ENCODE data around the gene ANKRD50. TPM values are rescaled to one million over a fixed set of nuclear protein-coding genes. Genes with fewer than 3 reads are reported as not detected.
A peak's percentile ranks its signal among the peaks of the same experiment; 100 is the strongest.

The ANKRD50 gene
- total and polyA plus RNA-seq, 2 of the 13 experiments (the other 11 are each of a cell fraction or from before 2014, with no cell fraction given) = 2.4 to 4.4 TPM

DNA sequence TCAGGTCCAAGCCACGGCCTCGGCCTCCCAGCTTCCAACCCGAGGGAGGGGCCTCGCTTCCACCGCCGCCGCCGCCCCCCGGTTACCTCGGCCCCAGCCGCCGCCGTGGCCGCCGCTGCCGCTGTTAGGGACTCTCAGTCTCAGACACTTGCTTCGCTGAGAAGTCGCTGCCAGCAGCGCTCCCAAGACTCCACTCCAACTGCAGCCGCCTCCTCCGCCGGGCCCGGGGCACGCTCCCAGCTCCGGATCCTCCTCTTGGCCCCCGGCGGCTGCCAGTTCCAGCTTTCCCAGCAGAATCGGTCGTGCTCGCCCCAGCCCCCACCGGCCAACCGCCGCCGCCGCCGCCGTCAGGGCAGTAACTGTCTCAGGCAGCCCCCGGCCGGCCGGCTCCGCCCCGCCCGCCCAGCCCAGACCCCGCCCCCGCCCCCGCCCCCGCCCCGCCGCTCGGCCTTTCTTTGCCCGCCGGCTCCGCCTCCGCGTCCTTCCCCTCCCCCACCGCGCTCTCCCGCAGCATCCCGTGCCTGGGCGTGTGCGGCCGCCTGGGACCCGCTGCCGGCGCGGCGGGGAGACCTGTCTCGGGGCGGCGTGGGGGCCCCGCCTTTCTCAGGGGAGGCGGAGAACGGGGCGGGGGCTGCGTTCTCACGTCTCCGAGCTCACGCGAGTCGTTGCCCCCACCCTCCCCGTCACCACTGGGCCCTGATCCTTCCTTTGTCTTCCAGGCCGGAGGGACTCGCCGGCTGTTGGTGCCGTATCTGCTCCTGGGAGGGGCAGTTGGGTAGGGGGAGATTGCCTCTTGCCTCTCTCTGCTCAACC, at the start of gene ANKRD50 (continued):
- TF ChIP-seq SOX13 (IDR thresholded peaks at IDR 0.05) (no peak), SOX13 (CRISPR knock-in tag; conservative IDR thresholded peaks at IDR 0.05 in 1 of 2, IDR thresholded peaks at IDR 0.05 in 1 of 2) (0 out of 4 replicates have a peak, but pooled peaks of 1 of the 2 experiments have one; percentile 41), SRSF1 (optimal IDR thresholded peaks at IDR 0.05; ENCODE audit: low read depth, low read length) (no peak), HNRNPH1 (optimal IDR thresholded peaks at IDR 0.05; ENCODE audit: low read depth, low read length) (no peak), ZNF510 (CRISPR knock-in tag; IDR thresholded peaks at IDR 0.05; ENCODE audit: low read depth) (no peak), SP5 (CRISPR knock-in tag; IDR thresholded peaks at IDR 0.05; ENCODE audit: borderline replicate concordance, low read depth) (peak; percentile 72; the same call in 1 of the 2 replicates), MYC (CRISPR knock-in tag; IDR thresholded peaks at IDR 0.05; ENCODE audit: borderline replicate concordance) (no peak; the same call in 1 of the 2 replicates), ZMYM3 (CRISPR knock-in tag; IDR thresholded peaks at IDR 0.05) (no peak), ZNF121 (CRISPR knock-in tag; IDR thresholded peaks at IDR 0.05) (no peak; the same call in 1 of the 2 replicates), POLR2AphosphoS2 (IDR thresholded peaks at IDR 0.05; ENCODE audit: low read depth, low read length) (no peak)
- TF ChIP-seq, protein P1, sequence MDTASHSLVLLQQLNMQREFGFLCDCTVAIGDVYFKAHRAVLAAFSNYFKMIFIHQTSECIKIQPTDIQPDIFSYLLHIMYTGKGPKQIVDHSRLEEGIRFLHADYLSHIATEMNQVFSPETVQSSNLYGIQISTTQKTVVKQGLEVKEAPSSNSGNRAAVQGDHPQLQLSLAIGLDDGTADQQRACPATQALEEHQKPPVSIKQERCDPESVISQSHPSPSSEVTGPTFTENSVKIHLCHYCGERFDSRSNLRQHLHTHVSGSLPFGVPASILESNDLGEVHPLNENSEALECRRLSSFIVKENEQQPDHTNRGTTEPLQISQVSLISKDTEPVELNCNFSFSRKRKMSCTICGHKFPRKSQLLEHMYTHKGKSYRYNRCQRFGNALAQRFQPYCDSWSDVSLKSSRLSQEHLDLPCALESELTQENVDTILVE (CRISPR knock-in tag; IDR thresholded peaks at IDR 0.05) = 0 out of 2 replicates have a peak, but pooled peaks have one; percentile 14
- TF ChIP-seq, protein P2, sequence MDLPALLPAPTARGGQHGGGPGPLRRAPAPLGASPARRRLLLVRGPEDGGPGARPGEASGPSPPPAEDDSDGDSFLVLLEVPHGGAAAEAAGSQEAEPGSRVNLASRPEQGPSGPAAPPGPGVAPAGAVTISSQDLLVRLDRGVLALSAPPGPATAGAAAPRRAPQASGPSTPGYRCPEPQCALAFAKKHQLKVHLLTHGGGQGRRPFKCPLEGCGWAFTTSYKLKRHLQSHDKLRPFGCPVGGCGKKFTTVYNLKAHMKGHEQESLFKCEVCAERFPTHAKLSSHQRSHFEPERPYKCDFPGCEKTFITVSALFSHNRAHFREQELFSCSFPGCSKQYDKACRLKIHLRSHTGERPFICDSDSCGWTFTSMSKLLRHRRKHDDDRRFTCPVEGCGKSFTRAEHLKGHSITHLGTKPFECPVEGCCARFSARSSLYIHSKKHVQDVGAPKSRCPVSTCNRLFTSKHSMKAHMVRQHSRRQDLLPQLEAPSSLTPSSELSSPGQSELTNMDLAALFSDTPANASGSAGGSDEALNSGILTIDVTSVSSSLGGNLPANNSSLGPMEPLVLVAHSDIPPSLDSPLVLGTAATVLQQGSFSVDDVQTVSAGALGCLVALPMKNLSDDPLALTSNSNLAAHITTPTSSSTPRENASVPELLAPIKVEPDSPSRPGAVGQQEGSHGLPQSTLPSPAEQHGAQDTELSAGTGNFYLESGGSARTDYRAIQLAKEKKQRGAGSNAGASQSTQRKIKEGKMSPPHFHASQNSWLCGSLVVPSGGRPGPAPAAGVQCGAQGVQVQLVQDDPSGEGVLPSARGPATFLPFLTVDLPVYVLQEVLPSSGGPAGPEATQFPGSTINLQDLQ (CRISPR knock-in tag; IDR thresholded peaks at IDR 0.05) = no peak
- TF ChIP-seq, protein P3, sequence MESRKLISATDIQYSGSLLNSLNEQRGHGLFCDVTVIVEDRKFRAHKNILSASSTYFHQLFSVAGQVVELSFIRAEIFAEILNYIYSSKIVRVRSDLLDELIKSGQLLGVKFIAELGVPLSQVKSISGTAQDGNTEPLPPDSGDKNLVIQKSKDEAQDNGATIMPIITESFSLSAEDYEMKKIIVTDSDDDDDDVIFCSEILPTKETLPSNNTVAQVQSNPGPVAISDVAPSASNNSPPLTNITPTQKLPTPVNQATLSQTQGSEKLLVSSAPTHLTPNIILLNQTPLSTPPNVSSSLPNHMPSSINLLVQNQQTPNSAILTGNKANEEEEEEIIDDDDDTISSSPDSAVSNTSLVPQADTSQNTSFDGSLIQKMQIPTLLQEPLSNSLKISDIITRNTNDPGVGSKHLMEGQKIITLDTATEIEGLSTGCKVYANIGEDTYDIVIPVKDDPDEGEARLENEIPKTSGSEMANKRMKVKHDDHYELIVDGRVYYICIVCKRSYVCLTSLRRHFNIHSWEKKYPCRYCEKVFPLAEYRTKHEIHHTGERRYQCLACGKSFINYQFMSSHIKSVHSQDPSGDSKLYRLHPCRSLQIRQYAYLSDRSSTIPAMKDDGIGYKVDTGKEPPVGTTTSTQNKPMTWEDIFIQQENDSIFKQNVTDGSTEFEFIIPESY (CRISPR knock-in tag; IDR thresholded peaks at IDR 0.05) = no peak
- TF ChIP-seq, protein P4, sequence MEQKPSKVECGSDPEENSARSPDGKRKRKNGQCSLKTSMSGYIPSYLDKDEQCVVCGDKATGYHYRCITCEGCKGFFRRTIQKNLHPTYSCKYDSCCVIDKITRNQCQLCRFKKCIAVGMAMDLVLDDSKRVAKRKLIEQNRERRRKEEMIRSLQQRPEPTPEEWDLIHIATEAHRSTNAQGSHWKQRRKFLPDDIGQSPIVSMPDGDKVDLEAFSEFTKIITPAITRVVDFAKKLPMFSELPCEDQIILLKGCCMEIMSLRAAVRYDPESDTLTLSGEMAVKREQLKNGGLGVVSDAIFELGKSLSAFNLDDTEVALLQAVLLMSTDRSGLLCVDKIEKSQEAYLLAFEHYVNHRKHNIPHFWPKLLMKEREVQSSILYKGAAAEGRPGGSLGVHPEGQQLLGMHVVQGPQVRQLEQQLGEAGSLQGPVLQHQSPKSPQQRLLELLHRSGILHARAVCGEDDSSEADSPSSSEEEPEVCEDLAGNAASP (CRISPR knock-in tag; IDR thresholded peaks at IDR 0.05; ENCODE audit: borderline replicate concordance) = no peak
- TF ChIP-seq, protein P5, sequence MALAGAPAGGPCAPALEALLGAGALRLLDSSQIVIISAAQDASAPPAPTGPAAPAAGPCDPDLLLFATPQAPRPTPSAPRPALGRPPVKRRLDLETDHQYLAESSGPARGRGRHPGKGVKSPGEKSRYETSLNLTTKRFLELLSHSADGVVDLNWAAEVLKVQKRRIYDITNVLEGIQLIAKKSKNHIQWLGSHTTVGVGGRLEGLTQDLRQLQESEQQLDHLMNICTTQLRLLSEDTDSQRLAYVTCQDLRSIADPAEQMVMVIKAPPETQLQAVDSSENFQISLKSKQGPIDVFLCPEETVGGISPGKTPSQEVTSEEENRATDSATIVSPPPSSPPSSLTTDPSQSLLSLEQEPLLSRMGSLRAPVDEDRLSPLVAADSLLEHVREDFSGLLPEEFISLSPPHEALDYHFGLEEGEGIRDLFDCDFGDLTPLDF (CRISPR knock-in tag; IDR thresholded peaks at IDR 0.05) = no peak
- TF ChIP-seq, protein P6, sequence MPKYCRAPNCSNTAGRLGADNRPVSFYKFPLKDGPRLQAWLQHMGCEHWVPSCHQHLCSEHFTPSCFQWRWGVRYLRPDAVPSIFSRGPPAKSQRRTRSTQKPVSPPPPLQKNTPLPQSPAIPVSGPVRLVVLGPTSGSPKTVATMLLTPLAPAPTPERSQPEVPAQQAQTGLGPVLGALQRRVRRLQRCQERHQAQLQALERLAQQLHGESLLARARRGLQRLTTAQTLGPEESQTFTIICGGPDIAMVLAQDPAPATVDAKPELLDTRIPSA (CRISPR knock-in tag; IDR thresholded peaks at IDR 0.05; ENCODE audit: borderline replicate concordance) = peak; percentile 48; the same call in 1 of the 2 replicates
- TF ChIP-seq, protein P7, sequence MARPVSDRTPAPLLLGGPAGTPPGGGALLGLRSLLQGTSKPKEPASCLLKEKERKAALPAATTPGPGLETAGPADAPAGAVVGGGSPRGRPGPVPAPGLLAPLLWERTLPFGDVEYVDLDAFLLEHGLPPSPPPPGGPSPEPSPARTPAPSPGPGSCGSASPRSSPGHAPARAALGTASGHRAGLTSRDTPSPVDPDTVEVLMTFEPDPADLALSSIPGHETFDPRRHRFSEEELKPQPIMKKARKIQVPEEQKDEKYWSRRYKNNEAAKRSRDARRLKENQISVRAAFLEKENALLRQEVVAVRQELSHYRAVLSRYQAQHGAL (CRISPR knock-in tag; IDR thresholded peaks at IDR 0.05; ENCODE audit: not compliant biosample characterization) = no peak
